HG03066 (cell line): ENCODE data around the gene POLDIP3.

Experiments
- ATAC-seq: cut with Tn5 transposase; IDR thresholded peaks from one replicate; pipeline ENCODE4 v1.9.1; 2021; ENCODE audit warnings: low read depth; ENCODE audit not compliant: unreplicated experiment

The POLDIP3 gene

GRCh38 chr22:42642806-42643633 is 28.3 kb upstream of the POLDIP3 start:
- no peak for ATAC-seq

DNA sequence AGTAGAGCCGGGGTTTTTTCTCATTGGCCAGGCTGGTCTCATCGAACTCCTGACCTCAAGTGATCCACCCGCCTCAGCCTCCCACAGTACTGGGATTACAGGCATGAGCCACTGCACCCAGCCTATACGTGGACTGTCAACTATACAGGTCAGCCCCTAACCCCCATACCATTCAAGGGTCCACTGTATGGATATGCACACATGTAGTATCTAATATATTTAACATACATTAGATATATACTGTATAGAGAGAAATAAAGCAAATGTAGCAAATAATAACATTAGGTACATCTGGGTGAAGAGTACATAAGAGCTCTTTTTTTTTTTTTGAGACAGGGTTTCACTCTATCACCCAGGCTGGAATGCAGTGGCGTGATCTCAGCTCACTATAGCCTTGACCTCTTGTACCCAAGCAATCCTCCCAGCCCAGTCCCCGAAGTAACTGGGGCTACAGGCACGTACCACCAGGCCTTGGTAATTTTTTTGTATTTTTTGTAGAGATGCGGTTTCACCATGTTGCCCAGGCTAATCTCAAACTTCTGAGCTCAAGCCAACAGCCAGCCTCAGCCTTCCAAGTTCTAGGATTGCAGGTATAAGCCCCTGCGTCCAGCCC is 27.2 kb upstream of the POLDIP3 start:
- ATAC-seq, result no peak

- ATAC-seq, result no peak
Measured at GRCh38 chr22:42639541-42640241, 25.0 kb upstream of the POLDIP3 start.

DNA sequence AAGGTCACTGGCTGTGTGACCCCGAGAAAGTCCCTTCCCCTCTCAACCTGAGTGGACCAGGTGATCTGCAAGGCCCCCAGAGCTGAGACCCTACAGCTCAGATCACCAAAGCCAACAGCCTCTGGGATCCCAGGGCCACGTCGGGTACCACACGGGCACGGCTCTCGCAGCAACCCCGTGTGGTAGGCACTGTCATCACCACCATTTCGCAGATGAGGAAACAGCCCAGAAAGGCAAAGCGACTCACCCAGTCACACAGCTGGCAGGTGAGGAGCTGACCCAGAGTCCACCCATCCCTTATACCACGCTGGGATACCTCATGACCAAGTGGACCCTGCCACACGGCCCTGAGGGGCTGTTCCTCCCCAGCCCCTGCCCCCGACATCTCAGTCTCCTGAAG is 22.9 kb upstream of the POLDIP3 start:
- no peak for ATAC-seq

DNA sequence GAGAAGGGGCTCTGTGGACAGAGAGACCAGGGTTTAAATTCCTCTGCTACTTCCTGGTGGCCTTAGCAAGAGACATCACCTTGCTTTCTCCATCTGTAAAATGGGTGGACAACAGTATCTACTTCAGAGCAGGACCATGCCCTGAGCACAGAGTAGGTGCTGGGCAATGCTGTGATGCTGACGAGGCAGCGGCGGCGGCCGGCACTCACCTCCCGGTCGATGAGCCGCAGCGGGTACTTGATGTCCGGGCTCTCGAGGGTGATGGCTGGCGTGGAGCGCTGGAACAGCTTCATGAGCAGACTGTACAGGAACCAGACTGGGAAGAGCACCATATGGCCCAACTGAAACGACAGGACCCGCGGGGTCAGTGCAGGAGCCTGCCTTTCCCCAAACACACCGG is 21.8 kb upstream of the POLDIP3 start:
- ATAC-seq, result no peak

GRCh38 chr22:42635531-42635930 is 20.8 kb upstream of the POLDIP3 start:
- ATAC-seq, result no peak

- ATAC-seq, result no peak
Measured at GRCh38 chr22:42633013-42633412, 18.3 kb upstream of the POLDIP3 start.

DNA sequence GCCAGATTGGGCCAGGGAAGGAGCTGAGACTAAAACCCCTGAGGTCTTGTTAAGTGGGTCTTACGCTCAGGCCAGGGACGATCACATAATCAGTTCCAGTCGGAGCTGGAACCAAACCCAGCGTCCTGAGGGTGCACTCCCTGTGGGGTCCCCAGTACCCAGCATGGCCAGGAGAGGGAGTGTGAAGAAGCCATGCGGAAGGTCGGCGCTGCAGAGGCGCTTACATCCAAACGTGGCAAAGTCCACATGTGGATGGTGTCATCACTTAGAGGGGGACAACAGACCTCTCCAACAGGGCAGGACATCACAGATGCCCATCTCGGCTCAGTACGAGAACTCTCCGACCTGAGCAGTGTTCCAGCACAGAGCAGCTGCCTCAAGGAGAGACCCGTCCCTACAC is 17.4 kb upstream of the POLDIP3 start:
- no peak for ATAC-seq

DNA sequence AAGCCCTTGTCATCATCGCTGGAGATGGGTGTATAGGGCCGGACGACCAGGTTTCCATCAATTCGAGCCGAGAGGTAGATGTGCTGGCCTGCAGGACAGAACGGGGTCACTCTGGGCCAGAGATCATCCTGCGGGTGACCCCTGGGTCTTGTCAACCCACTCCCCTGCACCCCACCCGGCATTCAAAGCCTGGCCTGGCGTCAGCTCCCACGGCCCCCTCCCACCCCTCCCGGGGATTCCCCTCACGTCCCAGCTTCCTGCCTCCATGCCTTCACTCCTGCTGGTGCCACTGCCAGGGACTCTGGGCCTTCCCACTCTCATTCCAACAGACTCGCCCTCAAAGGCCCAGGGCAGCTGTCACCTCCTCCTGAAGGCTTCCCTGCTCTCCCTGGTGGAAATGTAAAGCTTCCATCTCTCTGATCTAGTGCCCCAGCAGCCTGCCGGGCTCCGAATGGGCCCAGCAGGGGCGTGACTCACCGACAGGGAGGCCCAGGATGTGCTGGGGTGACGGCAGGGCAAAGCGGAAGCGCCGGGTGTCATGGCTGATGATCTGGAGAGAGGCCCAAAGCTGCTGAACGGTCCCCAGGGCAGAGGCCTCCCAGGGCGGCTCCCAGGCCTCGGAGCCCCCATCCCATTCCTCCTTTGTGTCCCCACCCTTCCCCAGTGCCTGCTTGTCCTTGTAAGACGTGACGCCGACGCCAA is 16.4 kb upstream of the POLDIP3 start:
- no peak for ATAC-seq

DNA sequence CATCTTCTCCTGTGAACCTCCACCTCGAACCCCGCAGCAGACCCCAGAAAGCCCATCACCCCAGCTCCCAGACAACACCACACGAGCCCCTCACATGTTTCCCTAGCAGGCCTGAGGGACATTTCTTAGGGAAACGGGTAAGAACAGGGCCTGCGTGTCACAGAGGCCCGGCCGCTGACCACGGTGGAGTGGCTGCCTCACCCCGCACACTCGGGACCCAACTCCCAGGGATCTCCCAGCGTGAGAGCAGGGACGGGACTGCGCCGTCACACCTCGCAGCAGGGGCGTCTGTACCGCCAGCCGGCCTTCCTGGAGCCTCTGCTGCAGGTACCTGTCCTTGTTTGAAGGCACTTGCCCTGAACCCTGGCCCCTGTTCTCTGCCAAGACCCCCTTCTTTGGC is 15.5 kb upstream of the POLDIP3 start:
- no peak for ATAC-seq

- ATAC-seq, result no peak
Measured at GRCh38 chr22:42627981-42628380, 13.3 kb upstream of the POLDIP3 start.

- ATAC-seq, result no peak
Measured at GRCh38 chr22:42626951-42627625, 12.4 kb upstream of the POLDIP3 start.

GRCh38 chr22:42626431-42626830 is 11.7 kb upstream of the POLDIP3 start:
- no peak for ATAC-seq

DNA sequence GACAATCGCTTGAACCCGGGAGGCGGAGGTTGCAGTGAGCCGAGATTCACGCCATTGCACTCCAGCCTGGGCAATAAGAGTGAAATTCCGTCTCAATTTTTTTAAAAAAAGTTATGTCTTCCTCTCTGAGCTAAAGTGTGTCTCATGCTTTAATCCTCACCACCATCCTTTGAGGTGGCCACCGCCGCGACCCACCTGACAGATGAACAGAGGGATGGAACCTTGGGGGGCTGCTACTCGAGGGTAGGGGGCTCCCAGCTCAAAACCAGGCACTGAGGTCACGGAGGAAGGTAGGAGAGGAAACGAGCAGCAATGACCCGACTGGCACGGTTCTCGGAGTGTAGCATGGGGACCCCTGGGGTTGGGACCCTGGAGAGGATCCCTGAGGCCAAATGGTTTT is 10.7 kb upstream of the POLDIP3 start:
- ATAC-seq, result no peak

- no peak for ATAC-seq
Measured at GRCh38 chr22:42624551-42625106, 9.9 kb upstream of the POLDIP3 start.

GRCh38 chr22:42623756-42624441 is 9.2 kb upstream of the POLDIP3 start:
- ATAC-seq, result no peak

GRCh38 chr22:42623301-42623751 is 8.6 kb upstream of the POLDIP3 start:
- ATAC-seq, result no peak

DNA sequence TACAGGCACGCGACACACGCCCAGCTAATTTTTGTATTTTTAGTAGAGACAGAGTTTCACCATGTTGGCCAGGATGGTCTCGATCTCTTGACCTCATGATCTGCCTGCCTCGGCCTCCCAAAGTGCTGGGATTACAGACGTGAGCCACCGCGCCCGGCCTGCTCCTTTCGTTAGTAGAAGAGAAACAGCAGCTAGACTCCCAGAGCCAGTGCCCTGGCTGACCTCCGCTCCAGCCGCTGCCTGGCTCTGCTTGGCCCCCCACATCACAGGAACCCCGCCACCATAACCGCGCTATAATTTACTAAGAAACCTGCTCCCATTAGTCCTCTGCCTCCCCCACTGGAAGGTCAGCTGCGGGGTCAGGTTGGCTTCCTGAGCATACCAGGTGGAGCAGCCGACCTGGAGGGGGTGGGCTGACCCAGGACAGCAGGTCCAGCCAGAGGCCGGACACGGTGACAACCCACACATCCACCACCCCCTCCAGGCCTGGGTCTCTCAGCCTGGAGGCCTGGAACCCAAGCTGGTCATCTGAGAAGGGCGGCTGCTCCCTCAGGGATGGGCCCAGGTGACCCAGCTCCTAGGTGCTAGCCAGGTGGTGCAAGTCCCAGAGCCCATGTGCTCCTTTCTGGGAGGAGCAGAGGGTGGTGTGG is 7.5 kb upstream of the POLDIP3 start:
- ATAC-seq, result no peak

GRCh38 chr22:42621505-42622002 is 6.9 kb upstream of the POLDIP3 start:
- no peak for ATAC-seq
